ENCODE data around the gene EPHA1. TPM values are rescaled to one million over a fixed set of nuclear protein-coding genes. Genes with fewer than 3 reads are reported as not detected.

Gene EPHA1
- total RNA-seq, 6 donors from 2014 or later, result 5.3 to 18.9 (median 13.0) TPM

- Histone ChIP-seq H3K4me3 (peak overlapping the region; percentile 9 to 68 (median 54)), H3K4me1 (peaks cover 15 to 22% (median 16%) of the 10 kb centered on the region in 4 donors), H3K9me3 (no peaks in the 10 kb centered on the region), H3K27ac (no peak overlapping the region), H3K36me3 (no peaks in the 10 kb centered on the region), H3K27me3 (peaks cover 0 to 28% (median 14%) of the 10 kb centered on the region in 4 donors)
- 54 to 61% methylated on average over 16 to 19 of the region's 19 CpGs for WGBS, 2 donors
- DNase-seq (no peak), ATAC-seq (ENCODE audit: low FRiP score in 2 of 2) (no peak)
- TF ChIP-seq EP300 (IDR thresholded peaks at IDR 0.05) (no peak), POLR2A (IDR thresholded peaks at IDR 0.05) (no peak), POLR2AphosphoS5 (IDR thresholded peaks at IDR 0.05) (no peak), CTCF (IDR thresholded peaks at IDR 0.05) (no peak)
Observed at GRCh38 chr7:143363016-143363937, 45.4 kb downstream of the EPHA1 start.

GRCh38 chr7:143362131-143363015, 46.3 kb downstream of the EPHA1 start, which contains the start of gene FAM131B:
TSS of gene FAM131B (minus strand) at chr7:143362713. CDS start at chr7:143362603, 110 bp downstream.
- H3K36me3 ChIP-seq, result no peaks in the 10 kb centered on the region
- H3K27me3 ChIP-seq, result peaks cover 0 to 28% (median 14%) of the 10 kb centered on the region in 4 donors
- H3K27ac ChIP-seq, result peak within 1 kb of the TSS in 1 of 4 donors; percentile 5
- ATAC-seq (ENCODE audit: low FRiP score in 2 of 2) (peak in 1 of 2 donors; percentile 60), DNase-seq (peak in 1 of 2 donors; percentile 84)
- peak within 1 kb of the TSS; percentile 40 to 68 (median 54) for H3K4me3 ChIP-seq
- H3K4me1 ChIP-seq, result peaks cover 15 to 22% (median 16%) of the 10 kb centered on the region in 4 donors
- no peaks in the 10 kb centered on the region for H3K9me3 ChIP-seq
- TF ChIP-seq EP300 (IDR thresholded peaks at IDR 0.05), result no peak
- no peak for TF ChIP-seq POLR2AphosphoS5 (IDR thresholded peaks at IDR 0.05)
- no peak for TF ChIP-seq POLR2A (IDR thresholded peaks at IDR 0.05)
- TF ChIP-seq CTCF (IDR thresholded peaks at IDR 0.05), result no peak
- WGBS, 2 donors, result 1 to 2% methylated on average over 35 to 62 of the region's 112 CpGs

GRCh38 chr7:143361552-143362130, 47.0 kb downstream of the EPHA1 start:
- TF ChIP-seq CTCF (IDR thresholded peaks at IDR 0.05) (no peak), POLR2AphosphoS5 (IDR thresholded peaks at IDR 0.05) (no peak), EP300 (IDR thresholded peaks at IDR 0.05) (no peak), POLR2A (IDR thresholded peaks at IDR 0.05) (no peak)
- DNase-seq (no peak), ATAC-seq (ENCODE audit: low FRiP score in 2 of 2) (no peak)
- no peaks in the 10 kb centered on the region for H3K36me3 ChIP-seq
- WGBS, 2 donors, result 3 to 11% methylated on average over 16 to 38 of the region's 46 CpGs
- H3K4me3 ChIP-seq, result peak overlapping the region; percentile 40 to 68 (median 54)
- no peaks in the 10 kb centered on the region for H3K9me3 ChIP-seq
- peaks cover 15 to 22% (median 16%) of the 10 kb centered on the region in 4 donors for H3K4me1 ChIP-seq
- H3K27ac ChIP-seq, result peak overlapping the region in 1 of 4 donors; percentile 5
- H3K27me3 ChIP-seq, result peaks cover 0 to 28% (median 14%) of the 10 kb centered on the region in 4 donors

- ATAC-seq (ENCODE audit: low FRiP score in 2 of 2), result no peak
- H3K4me3 ChIP-seq, result peak overlapping the region in 1 of 4 donors; percentile 57
Observed at GRCh38 chr7:143360788-143361551, 47.7 kb downstream of the EPHA1 start.

More at GRCh38 chr7:143360788-143361551, 47.7 kb downstream of the EPHA1 start:
- TF ChIP-seq EP300 (IDR thresholded peaks at IDR 0.05), result no peak
- TF ChIP-seq POLR2A (IDR thresholded peaks at IDR 0.05), result no peak
- TF ChIP-seq POLR2AphosphoS5 (IDR thresholded peaks at IDR 0.05), result no peak
- no peak for TF ChIP-seq CTCF (IDR thresholded peaks at IDR 0.05)
- 42 to 45% methylated on average over 19 of the region's 19 CpGs for WGBS, 2 donors
- H3K9me3 ChIP-seq, result no peaks in the 10 kb centered on the region
- H3K4me1 ChIP-seq, result peaks cover 15 to 22% (median 16%) of the 10 kb centered on the region in 4 donors
- H3K27ac ChIP-seq, result no peak overlapping the region
- H3K36me3 ChIP-seq, result no peaks in the 10 kb centered on the region
- DNase-seq, result no peak
- peaks cover 0 to 28% (median 14%) of the 10 kb centered on the region in 4 donors for H3K27me3 ChIP-seq
